Measurements from ENCODE around the gene MYMX. TPM values are rescaled to one million over a fixed set of nuclear protein-coding genes. Genes with fewer than 3 reads are reported as not detected.
A peak's percentile ranks its signal among the peaks of the same experiment; 100 is the strongest.

Gene MYMX
- total and polyA plus RNA-seq, 2 of the 4 experiments (the other 2 are of a cell fraction), result not detected

- Histone ChIP-seq H3K14ac (replicated peaks; ENCODE audit: low read depth, low read length) (peak overlapping the region; percentile 87), H3K9ac (ENCODE audit: low read depth, low read length) (peak overlapping the region; percentile 52), H3K36me3 (ENCODE audit: control insufficient read depth, insufficient read depth, low read length) (peaks cover 20% of the 10 kb centered on the region), H3K4me3 (ENCODE audit: insufficient read depth, low read depth, low read length) (peak overlapping the region; percentile 85), H4K5ac (ENCODE audit: low read depth, low read length) (peak overlapping the region; percentile 69), H3K4me2 (ENCODE audit: low read depth, low read length) (peak overlapping the region; percentile 89), H2BK15ac (ENCODE audit: low read depth, low read length) (peak overlapping the region; percentile 37; the same call in 2 of the 3 replicates), H3K9me3 (ENCODE audit: control insufficient read depth, insufficient read depth, low read length) (no peaks in the 10 kb centered on the region), H3K18ac (ENCODE audit: low read depth, low read length) (peak overlapping the region; percentile 63), H3K56ac (ENCODE audit: extremely low read depth, insufficient read depth, low read length) (0 out of 2 replicates have a peak overlapping the region, but pooled peaks have one; percentile 40), H3K23ac (ENCODE audit: low read depth, low read length) (peak overlapping the region; percentile 87), H2AFZ (replicated peaks; ENCODE audit: low read length, poor library complexity) (peak overlapping the region; percentile 100), H4K20me1 (ENCODE audit: insufficient read depth, low read length) (peaks cover 42% of the 10 kb centered on the region), H2BK5ac (ENCODE audit: low read depth, low read length, poor library complexity, severe bottlenecking) (peak overlapping the region; percentile 78), H2AK9ac (replicated peaks; ENCODE audit: low read depth, low read length, poor library complexity) (peak overlapping the region; percentile 100), H2BK120ac (ENCODE audit: low read depth, low read length) (peak overlapping the region; percentile 75), H3K4ac (ENCODE audit: low read depth, low read length) (peak overlapping the region; percentile 86), H2BK20ac (ENCODE audit: low read depth, low read length) (0 out of 2 replicates have a peak overlapping the region, but pooled peaks have one; percentile 3), H3K9me1 (ENCODE audit: insufficient read depth, low read length) (peaks cover 18% of the 10 kb centered on the region), H3K4me1 (ENCODE audit: control insufficient read depth, insufficient read depth, low read length) (peaks cover 5% of the 10 kb centered on the region), H3K27ac (ENCODE audit: insufficient read depth, low read length) (peak overlapping the region; percentile 59), H4K8ac (ENCODE audit: low read depth in 2 of 2, low read length in 2 of 2) (peak overlapping the region; percentile 60 to 87), H3K79me1 (ENCODE audit: low read depth in 1 of 2, low read length in 2 of 2) (peaks cover 9 to 47% of the 10 kb centered on the region in 2 experiments), H2AK5ac (ENCODE audit: low read depth, low read length) (peak overlapping the region; percentile 71), H3K27me3 (ENCODE audit: control insufficient read depth, insufficient read depth, low read length) (no peaks in the 10 kb centered on the region), H4K91ac (ENCODE audit: insufficient read depth, low read depth, low read length) (peak overlapping the region; percentile 75)
- DNase-seq (peak; percentile 81), ATAC-seq (ENCODE audit: low read depth) (peak; percentile 83)
- POLR2A ChIA-PET (ENCODE audit: unreplicated experiment), result interaction anchor here (0.5 to 3.0 kb wide), 4 partner anchors 9 to 11 kb away, joined by 4 to 27 read pairs (median 9); partner anchors contain the start of gene SLC35B2
- no TSS peak for BruUV-seq (replicated peaks)
- WGBS, 2 experiments (ENCODE audit: extremely low coverage in 2 of 2, insufficient read length in 1 of 2), result no CpG with 5 or more reads among the region's 62 CpGs
- CTCF ChIA-PET, result interaction anchor here (0.6 to 1.2 kb wide), 4 partner anchors 9 to 74 kb away, joined by 3 to 6 read pairs (median 4); no protein-coding TSS in a partner anchor
- TF ChIP-seq CTCF (conservative IDR thresholded peaks at IDR 0.05; ENCODE audit: low read depth, low read length), result peak; percentile 26
- TF ChIP-seq SMC3 (IDR thresholded peaks at IDR 0.05; ENCODE audit: low read depth, low read length), result no peak
- peak; percentile 64; the same call in 1 of the 2 replicates for TF ChIP-seq MAZ (IDR thresholded peaks at IDR 0.05; ENCODE audit: borderline replicate concordance, low read depth, low read length)
- peak; percentile 4; the same call in 1 of the 2 replicates for TF ChIP-seq BHLHE40 (IDR thresholded peaks at IDR 0.05; ENCODE audit: low read depth, low read length)
- TF ChIP-seq RFX5 (IDR thresholded peaks at IDR 0.05; ENCODE audit: low read depth, low read length), result no peak
- dilution Hi-C loops (cut with HindIII; ENCODE audit: low sequenced_read_pairs, unreplicated experiment), result no loop called here
- intact Hi-C loops (cut with micrococcal nuclease), result no loop called here
- in situ Hi-C loops (cut with MboI; ENCODE audit: low sequenced_read_pairs), result no loop called here
These were observed 29.4 kb downstream of the MYMX start for GRCh38 chr6:44245912-44246662.

All from IMR-90 (cell line).